Type B pancreatic cell (in vitro differentiated cells): Measurements from ENCODE around the gene TENM4. TPM values are rescaled to one million over a fixed set of nuclear protein-coding genes. Genes with fewer than 3 reads are reported as not detected.
"Not testable (repeated sequence)": the region's sequence is repeated elsewhere in the genome, so short reads cannot be mapped to it uniquely, and the experiment has no call there.

Experiments
- DNase-seq: peaks from one replicate; pipeline ENCODE4 v3.0.0; 2021; ENCODE audit warnings: mixed read lengths; ENCODE audit not compliant: unreplicated experiment; ENCODE audit errors: extremely low spot score
- H3K27ac Mint-ChIP-seq: 2 replicates; pipeline ENCODE4 v1.8.0; 2021; ENCODE audit warnings: mild to moderate bottlenecking, mixed read lengths
- H3K27me3 Mint-ChIP-seq: 2 replicates; pipeline ENCODE4 v1.8.0; 2021; ENCODE audit warnings: mixed read lengths
- H3K36me3 Mint-ChIP-seq: 2 replicates; pipeline ENCODE4 v1.8.0; 2021; ENCODE audit warnings: mixed read lengths
- H3K4me1 Mint-ChIP-seq: one replicate; pipeline ENCODE4 v1.8.0; 2021; ENCODE audit warnings: mixed read lengths; ENCODE audit not compliant: unreplicated experiment
- H3K4me3 Mint-ChIP-seq: 2 replicates; pipeline ENCODE4 v1.8.0; 2021; ENCODE audit warnings: mild to moderate bottlenecking, mixed read lengths
- H3K9me3 Mint-ChIP-seq: 2 replicates; pipeline ENCODE4 v1.8.0; 2021; ENCODE audit warnings: mixed read lengths
- total RNA-seq: library from RNA; stranded (reverse); gene quantifications from 2 replicates; pipeline ENCODE4 v1.2.1, GENCODE V29; 2021; ENCODE audit warnings: low replicate concordance
- TF ChIP-seq, protein P1 (sequence below): fragments of 200-600 bp; sonication (generic); conservative IDR thresholded peaks from 2 replicates; pipeline ENCODE4 v1.5.0; 2021; ENCODE audit warnings: antibody characterized with exemption, mild to moderate bottlenecking

The TENM4 gene
- total RNA-seq, 1 donor from 2014 or later, result 156 TPM

DNA sequence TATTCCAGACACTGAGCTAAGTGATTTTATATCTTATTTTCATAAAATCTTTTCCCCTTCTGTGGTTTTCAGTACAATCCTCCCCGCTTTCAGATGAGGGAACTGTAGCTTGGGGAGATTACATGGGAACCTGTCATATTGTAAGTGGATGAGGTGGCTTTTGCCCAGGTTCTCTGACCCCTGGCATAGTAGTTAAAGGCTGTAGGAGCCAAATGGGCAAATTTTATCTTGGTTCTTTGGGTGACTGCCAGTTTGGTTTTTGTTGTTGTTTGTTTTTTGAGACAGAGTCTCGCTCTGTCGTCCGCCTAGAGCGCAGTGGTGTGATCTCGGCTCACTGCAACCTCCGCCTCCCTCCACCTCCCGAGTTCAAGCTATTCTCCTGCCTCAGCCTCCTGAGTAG, 454.5 kb downstream of the TENM4 start:
- Mint-ChIP-seq H3K4me1 (peaks cover 21% of the 10 kb centered on the region), H3K9me3 (no peaks in the 10 kb centered on the region), H3K36me3 (peaks cover 6% of the 10 kb centered on the region), H3K27me3 (no peaks in the 10 kb centered on the region), H3K27ac (no peak overlapping the region), H3K4me3 (no peak overlapping the region)
- DNase-seq, result no peak
- TF ChIP-seq, protein P1, sequence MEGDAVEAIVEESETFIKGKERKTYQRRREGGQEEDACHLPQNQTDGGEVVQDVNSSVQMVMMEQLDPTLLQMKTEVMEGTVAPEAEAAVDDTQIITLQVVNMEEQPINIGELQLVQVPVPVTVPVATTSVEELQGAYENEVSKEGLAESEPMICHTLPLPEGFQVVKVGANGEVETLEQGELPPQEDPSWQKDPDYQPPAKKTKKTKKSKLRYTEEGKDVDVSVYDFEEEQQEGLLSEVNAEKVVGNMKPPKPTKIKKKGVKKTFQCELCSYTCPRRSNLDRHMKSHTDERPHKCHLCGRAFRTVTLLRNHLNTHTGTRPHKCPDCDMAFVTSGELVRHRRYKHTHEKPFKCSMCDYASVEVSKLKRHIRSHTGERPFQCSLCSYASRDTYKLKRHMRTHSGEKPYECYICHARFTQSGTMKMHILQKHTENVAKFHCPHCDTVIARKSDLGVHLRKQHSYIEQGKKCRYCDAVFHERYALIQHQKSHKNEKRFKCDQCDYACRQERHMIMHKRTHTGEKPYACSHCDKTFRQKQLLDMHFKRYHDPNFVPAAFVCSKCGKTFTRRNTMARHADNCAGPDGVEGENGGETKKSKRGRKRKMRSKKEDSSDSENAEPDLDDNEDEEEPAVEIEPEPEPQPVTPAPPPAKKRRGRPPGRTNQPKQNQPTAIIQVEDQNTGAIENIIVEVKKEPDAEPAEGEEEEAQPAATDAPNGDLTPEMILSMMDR, result no peak

DNA sequence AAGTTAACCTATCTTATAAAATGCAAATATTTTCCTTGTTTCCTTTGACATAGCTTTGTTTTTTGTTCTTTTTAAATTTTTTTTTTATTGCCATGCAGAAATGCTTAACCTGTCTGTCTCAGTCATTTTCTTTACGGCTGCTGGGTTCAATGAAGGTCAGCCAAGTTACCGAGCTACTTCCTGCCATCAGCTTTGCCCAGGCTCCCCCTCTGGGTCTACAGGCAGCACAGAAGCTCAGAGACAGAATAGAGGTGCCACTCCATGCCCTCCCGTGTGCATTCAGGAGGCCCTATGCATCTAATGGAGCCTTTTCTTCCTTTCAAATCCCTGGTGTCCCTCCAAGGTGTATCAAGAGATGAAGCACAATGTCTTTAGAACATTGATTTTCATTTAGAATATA, 455.2 kb downstream of the TENM4 start:
- H3K27ac Mint-ChIP-seq, result no peak overlapping the region
- H3K36me3 Mint-ChIP-seq, result peaks cover 6% of the 10 kb centered on the region
- no peaks in the 10 kb centered on the region for H3K9me3 Mint-ChIP-seq
- peaks cover 18% of the 10 kb centered on the region for H3K4me1 Mint-ChIP-seq
- H3K27me3 Mint-ChIP-seq, result no peaks in the 10 kb centered on the region
- TF ChIP-seq, protein P1, result no peak
- H3K4me3 Mint-ChIP-seq, result no peak overlapping the region
- no peak for DNase-seq

DNA sequence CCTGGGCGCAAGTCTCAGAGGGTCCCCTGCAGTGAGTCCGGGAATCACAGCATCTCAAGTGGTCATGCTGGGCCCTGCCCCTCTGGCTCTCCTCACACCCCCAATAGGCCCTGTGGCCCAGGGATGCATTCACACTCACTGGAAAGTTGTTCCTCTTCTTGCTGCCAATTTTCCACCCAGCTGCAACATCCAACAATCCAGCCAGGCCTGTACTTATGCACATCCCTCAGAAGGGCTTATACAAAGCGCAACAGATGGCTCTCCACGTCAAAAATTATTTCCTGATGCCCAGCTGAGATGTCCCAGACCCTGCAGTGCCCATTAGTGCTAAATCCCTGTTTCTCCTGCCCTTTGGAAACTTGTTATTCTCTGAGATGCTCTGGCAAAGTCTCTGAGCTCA, 458.4 kb downstream of the TENM4 start:
- TF ChIP-seq, protein P1, result no peak
- peaks cover 12% of the 10 kb centered on the region for H3K36me3 Mint-ChIP-seq
- no peak overlapping the region for H3K27ac Mint-ChIP-seq
- peaks cover 10% of the 10 kb centered on the region for H3K4me1 Mint-ChIP-seq
- H3K4me3 Mint-ChIP-seq, result no peak overlapping the region
- no peak for DNase-seq
- no peaks in the 10 kb centered on the region for H3K9me3 Mint-ChIP-seq
- no peaks in the 10 kb centered on the region for H3K27me3 Mint-ChIP-seq

DNA sequence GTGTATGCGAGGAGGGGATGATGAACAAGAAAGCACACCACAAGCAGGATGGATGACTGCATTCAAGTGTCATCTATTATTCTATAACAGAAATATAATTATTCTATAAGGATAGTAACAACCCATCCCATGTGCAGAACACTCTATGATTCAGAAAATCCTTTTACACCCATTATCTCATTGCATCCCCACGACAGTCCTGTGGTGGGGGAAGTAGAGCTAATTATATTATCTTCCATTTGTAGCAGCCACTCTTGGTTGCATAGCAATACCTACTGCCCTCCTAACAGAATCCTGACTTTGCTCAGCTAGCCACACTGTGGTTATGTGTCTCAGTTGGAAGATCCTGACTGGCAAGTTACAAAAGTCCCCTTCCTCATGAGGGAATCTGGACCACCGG, 459.7 kb downstream of the TENM4 start:
- H3K9me3 Mint-ChIP-seq, result no peaks in the 10 kb centered on the region
- TF ChIP-seq, protein P1, result no peak
- no peaks in the 10 kb centered on the region for H3K27me3 Mint-ChIP-seq
- H3K27ac Mint-ChIP-seq, result no peak overlapping the region
- no peak for DNase-seq
- peaks cover 10% of the 10 kb centered on the region for H3K4me1 Mint-ChIP-seq
- no peak overlapping the region for H3K4me3 Mint-ChIP-seq
- peaks cover 6% of the 10 kb centered on the region for H3K36me3 Mint-ChIP-seq

DNA sequence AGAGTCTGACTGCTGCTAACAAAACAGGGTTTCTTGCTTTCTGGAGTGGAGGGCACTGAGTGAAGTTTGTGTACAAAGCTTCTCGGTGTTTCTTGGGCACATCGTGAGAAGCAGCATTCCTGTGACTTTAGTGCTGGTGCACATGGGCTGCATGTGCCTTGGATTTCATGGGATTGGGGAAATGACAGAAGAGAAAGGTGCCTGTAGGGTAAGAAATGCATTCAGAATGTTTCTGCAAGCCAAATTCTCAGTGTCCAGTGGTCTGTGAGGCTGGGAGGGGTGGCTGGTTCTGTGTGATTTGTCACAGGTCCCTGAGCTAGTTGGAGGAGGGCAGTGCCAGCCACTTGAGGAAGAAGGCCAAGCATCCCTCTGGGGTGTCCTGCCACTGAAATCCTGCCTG, 462.0 kb downstream of the TENM4 start:
- DNase-seq, result no peak
- Mint-ChIP-seq H3K9me3 (no peaks in the 10 kb centered on the region), H3K4me3 (no peak overlapping the region), H3K4me1 (peaks cover 7% of the 10 kb centered on the region), H3K36me3 (peaks cover 6% of the 10 kb centered on the region), H3K27ac (no peak overlapping the region), H3K27me3 (no peaks in the 10 kb centered on the region)
- TF ChIP-seq, protein P1, result no peak

DNA sequence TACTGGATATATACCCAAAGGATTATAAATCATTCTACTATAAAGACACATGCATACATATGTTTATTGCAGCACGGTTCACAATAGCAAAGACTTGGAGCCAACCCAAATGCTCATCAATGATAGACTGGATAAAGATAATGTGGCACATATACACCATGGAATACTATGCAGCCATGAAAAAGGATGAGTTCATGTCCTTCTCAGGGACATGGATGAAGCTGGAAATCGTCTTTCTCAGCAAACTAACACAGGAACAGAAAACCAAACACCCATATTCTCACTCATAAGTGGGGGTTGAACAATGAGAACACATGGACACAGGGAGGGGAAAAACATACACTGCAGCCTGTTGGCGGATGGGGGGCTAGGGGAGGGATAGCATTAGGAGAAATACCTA, 463.0 kb downstream of the TENM4 start:
- not testable (repeated sequence) for DNase-seq, H3K27ac Mint-ChIP-seq, H3K27me3 Mint-ChIP-seq, H3K4me1 Mint-ChIP-seq, H3K4me3 Mint-ChIP-seq, H3K9me3 Mint-ChIP-seq, H3K36me3 Mint-ChIP-seq
